Smooth muscle cell (in vitro differentiated cells): ENCODE results near the gene HMGB3. TPM values are rescaled to one million over a fixed set of nuclear protein-coding genes. Genes with fewer than 3 reads are reported as not detected.

Experiments
- DNase-seq: peaks from one replicate; lab custom pipeline; 2025; ENCODE audit not compliant: unreplicated experiment; lab: John Stamatoyannopoulos, UW
- H2AFZ ChIP-seq: fragments of 200-600 bp; sonication (generic); 2 replicates; pipeline ENCODE4 v1.6.0; 2016; ENCODE audit warnings: antibody characterized with exemption, low read depth, mild to moderate bottlenecking
- H3F3A ChIP-seq: fragments of 200-600 bp; sonication (generic); 2 replicates; pipeline ENCODE4 v1.6.0; 2017; ENCODE audit warnings: antibody characterized with exemption, low read depth
- H3K27ac ChIP-seq: fragments of 200-600 bp; sonication (generic); 2 replicates; pipeline ENCODE4 v1.5.1; 2016; ENCODE audit warnings: low read depth, mild to moderate bottlenecking
- H3K27me3 ChIP-seq: fragments of 200-600 bp; sonication (generic); 2 replicates; pipeline ENCODE4 v1.6.1; 2016; ENCODE audit warnings: low read depth, mild to moderate bottlenecking
- H3K36me3 ChIP-seq: fragments of 200-600 bp; sonication (generic); 2 replicates; pipeline ENCODE4 v1.5.1; 2016; ENCODE audit warnings: low read depth
- H3K4me1 ChIP-seq: fragments of 200-600 bp; sonication (generic); 2 replicates; pipeline ENCODE4 v1.5.1; 2016; ENCODE audit warnings: low read depth
- H3K4me2 ChIP-seq: fragments of 200-600 bp; sonication (generic); 2 replicates; pipeline ENCODE4 v1.6.0; 2016; ENCODE audit warnings: mild to moderate bottlenecking
- H3K4me3 ChIP-seq: fragments of 200-600 bp; sonication (generic); 2 replicates; pipeline ENCODE4 v1.5.1; 2016; ENCODE audit warnings: mild to moderate bottlenecking
- H3K79me2 ChIP-seq: fragments of 200-600 bp; sonication (generic); 2 replicates; pipeline ENCODE4 v1.6.0; 2016; ENCODE audit warnings: low read depth, mild to moderate bottlenecking
- H3K9ac ChIP-seq: fragments of 200-600 bp; sonication (generic); 2 replicates; pipeline ENCODE4 v1.6.0; 2016; ENCODE audit warnings: low read depth
- H3K9me3 ChIP-seq: fragments of 200-600 bp; sonication (generic); replicated peaks from 2 replicates; pipeline ENCODE4 v1.5.1; 2016; ENCODE audit warnings: low read depth
- H4K20me1 ChIP-seq: fragments of 200-600 bp; sonication (generic); 2 replicates; pipeline ENCODE4 v1.6.0; 2016; ENCODE audit warnings: low read depth
- CTCF ChIP-seq: fragments of 200-600 bp; sonication (generic); IDR thresholded peaks from 2 replicates; pipeline ENCODE4 v1.5.1; 2017; ENCODE audit warnings: borderline replicate concordance, mild to moderate bottlenecking, antibody characterized with exemption; ENCODE audit not compliant: insufficient read depth, poor library complexity, severe bottlenecking
- WGBS: methylation state at CpG from one replicate; pipeline ENCODE4 v1.1.7; 2016; ENCODE audit warnings: low lambda C conversion rate; 5-methylcytosine and 5-hydroxymethylcytosine counted together
- polyA plus RNA-seq: library from polyadenylated mRNA; unstranded; fragments of >200 nt; fragmentation: Nextera tagmentation; extraction: Ambion mirVana; gene quantifications from 2 replicates; pipeline ENCODE4 v1.2.1, GENCODE V29; 2016
- total RNA-seq: library from RNA; depleted of rRNA; stranded (reverse); fragments of >200 nt; gene quantifications from 2 replicates; pipeline ENCODE4 v1.2.3, GENCODE V29; 2014

Gene HMGB3
- total and polyA plus RNA-seq, 2 experiments from 2014 or later: 25.4 to 68.2 TPM

GRCh38 chrX:150966235-150966634, 16.9 kb upstream of the HMGB3 start:
- Histone ChIP-seq H3K4me1 (no peaks in the 10 kb centered on the region), H3K27me3 (no peaks in the 10 kb centered on the region), H3K27ac (no peak overlapping the region), H4K20me1 (no peaks in the 10 kb centered on the region), H3F3A (no peaks in the 10 kb centered on the region), H3K36me3 (no peaks in the 10 kb centered on the region), H3K79me2 (no peaks in the 10 kb centered on the region), H3K4me2 (no peak overlapping the region), H3K9me3 (no peaks in the 10 kb centered on the region), H3K9ac (no peak overlapping the region), H3K4me3 (no peak overlapping the region), H2AFZ (no peak overlapping the region)
- no peak for DNase-seq
- no peak for TF ChIP-seq CTCF
- 53% methylated on average over 8 of the region's 11 CpGs for WGBS

GRCh38 chrX:150966742-150967141, 16.4 kb upstream of the HMGB3 start:
- Histone ChIP-seq H3K27me3 (no peaks in the 10 kb centered on the region), H3K4me3 (no peak overlapping the region), H2AFZ (no peak overlapping the region), H3F3A (no peaks in the 10 kb centered on the region), H3K9me3 (no peaks in the 10 kb centered on the region), H3K4me1 (no peaks in the 10 kb centered on the region), H3K27ac (no peak overlapping the region), H3K9ac (no peak overlapping the region), H3K4me2 (no peak overlapping the region), H3K79me2 (no peaks in the 10 kb centered on the region), H4K20me1 (no peaks in the 10 kb centered on the region), H3K36me3 (no peaks in the 10 kb centered on the region)
- DNase-seq: no peak
- TF ChIP-seq CTCF: no peak
- 73% methylated on average over 3 of the region's 3 CpGs for WGBS

- Histone ChIP-seq H3K4me3 (no peak overlapping the region), H3F3A (no peaks in the 10 kb centered on the region), H3K36me3 (no peaks in the 10 kb centered on the region), H3K9me3 (no peaks in the 10 kb centered on the region), H3K4me1 (no peaks in the 10 kb centered on the region), H3K27ac (no peak overlapping the region), H3K9ac (no peak overlapping the region), H2AFZ (no peak overlapping the region), H4K20me1 (no peaks in the 10 kb centered on the region), H3K27me3 (no peaks in the 10 kb centered on the region), H3K4me2 (no peak overlapping the region), H3K79me2 (no peaks in the 10 kb centered on the region)
- WGBS: 91% methylated on average over 10 of the region's 10 CpGs
- no peak for DNase-seq
- TF ChIP-seq CTCF: no peak
Observed at GRCh38 chrX:150967786-150968185, 15.3 kb upstream of the HMGB3 start.

GRCh38 chrX:150968862-150969720, 14.0 kb upstream of the HMGB3 start:
- no peaks in the 10 kb centered on the region for H3K4me1 ChIP-seq
- no peak overlapping the region for H3K27ac ChIP-seq
- no peak overlapping the region for H3K4me2 ChIP-seq
- no peaks in the 10 kb centered on the region for H3K9me3 ChIP-seq
- no peaks in the 10 kb centered on the region for H4K20me1 ChIP-seq
- no peaks in the 10 kb centered on the region for H3K27me3 ChIP-seq
- H3K79me2 ChIP-seq: no peaks in the 10 kb centered on the region
- no peak overlapping the region for H2AFZ ChIP-seq
- 69% methylated on average over 14 of the region's 17 CpGs for WGBS
- no peak for TF ChIP-seq CTCF
- H3F3A ChIP-seq: no peaks in the 10 kb centered on the region
- no peak overlapping the region for H3K9ac ChIP-seq
- no peaks in the 10 kb centered on the region for H3K36me3 ChIP-seq
- no peak for DNase-seq
- no peak overlapping the region for H3K4me3 ChIP-seq
